ENCODE data around the gene PIK3CB.
"Not testable (repeated sequence)": the region's sequence is repeated elsewhere in the genome, so short reads cannot be mapped to it uniquely, and the experiment has no call there.

Gene PIK3CB

GRCh38 chr3:138802223-138802622 is 32.5 kb downstream of the PIK3CB start:
- DNase-seq, result not testable (repeated sequence)

GRCh38 chr3:138801792-138802191 is 32.9 kb downstream of the PIK3CB start:
- DNase-seq, result no peak

GRCh38 chr3:138800248-138800647 is 34.5 kb downstream of the PIK3CB start:
- no peak for DNase-seq

GRCh38 chr3:138799822-138800221 is 34.9 kb downstream of the PIK3CB start:
- DNase-seq, result no peak

- peak; percentile 23 for DNase-seq
Observed at GRCh38 chr3:138797508-138798038, 37.2 kb downstream of the PIK3CB start.

GRCh38 chr3:138796761-138797160 is 38.0 kb downstream of the PIK3CB start:
- no peak for DNase-seq

GRCh38 chr3:138786788-138787271 is 47.9 kb downstream of the PIK3CB start:
- no peak for DNase-seq

- no peak for DNase-seq
Observed at GRCh38 chr3:138785951-138786350, 48.8 kb downstream of the PIK3CB start.

- DNase-seq, result not testable (repeated sequence)
Observed at GRCh38 chr3:138785362-138785857, 49.3 kb downstream of the PIK3CB start.

GRCh38 chr3:138782755-138783154 is 52.0 kb downstream of the PIK3CB start:
- no peak for DNase-seq

GRCh38 chr3:138781012-138781470 is 53.7 kb downstream of the PIK3CB start:
- peak; percentile 57 for DNase-seq

- DNase-seq, result no peak
Observed at GRCh38 chr3:138778643-138779042, 56.1 kb downstream of the PIK3CB start.

- no peak for DNase-seq
Observed at GRCh38 chr3:138776961-138777360, 57.8 kb downstream of the PIK3CB start.

- DNase-seq, result no peak
Observed at GRCh38 chr3:138775254-138775595, 59.5 kb downstream of the PIK3CB start.

- DNase-seq, result peak; percentile 62
Observed at GRCh38 chr3:138774529-138775253, 60.0 kb downstream of the PIK3CB start.

- DNase-seq, result no peak
Observed at GRCh38 chr3:138771585-138771984, 63.1 kb downstream of the PIK3CB start.

GRCh38 chr3:138769616-138770015 is 65.1 kb downstream of the PIK3CB start:
- DNase-seq, result no peak

GRCh38 chr3:138768946-138769345 is 65.8 kb downstream of the PIK3CB start:
- no peak for DNase-seq

- DNase-seq, result no peak
Observed at GRCh38 chr3:138768125-138768524, 66.6 kb downstream of the PIK3CB start.

GRCh38 chr3:138767498-138768104 is 67.1 kb downstream of the PIK3CB start:
- no peak for DNase-seq

GRCh38 chr3:138761002-138761401 is 73.7 kb downstream of the PIK3CB start:
- peak; percentile 43 for DNase-seq

- no peak for DNase-seq
Observed at GRCh38 chr3:138748190-138748589, 86.5 kb downstream of the PIK3CB start.

- no peak for DNase-seq
Observed at GRCh38 chr3:138747225-138747624, 87.5 kb downstream of the PIK3CB start.

- DNase-seq, result peak; percentile 63
Observed at GRCh38 chr3:138740072-138740471, 94.7 kb downstream of the PIK3CB start.
